HTR-8/SVneo (cell line): ENCODE data around the gene PTEN.

Experiments
- DNase-seq: peaks from one replicate; pipeline ENCODE4 v3.0.0; 2011; ENCODE audit warnings: low spot score, mixed read lengths; ENCODE audit not compliant: insufficient read length
- FAIRE-seq: peaks from 2 replicates; lab custom pipeline; 2011; peaks lifted over from hg19 to GRCh38; lab: Jason Lieb, UNC

PTEN gene

GRCh38 chr10:87913156-87913921, 49.9 kb downstream of the PTEN start:
- DNase-seq (no peak), FAIRE-seq (no peak)

GRCh38 chr10:87915406-87915805, 52.0 kb downstream of the PTEN start:
- no peak for DNase-seq
- no peak for FAIRE-seq

GRCh38 chr10:87915989-87916388, 52.6 kb downstream of the PTEN start:
- DNase-seq, result no peak
- FAIRE-seq, result no peak

- DNase-seq, result no peak
These were observed 53.1 kb downstream of the PTEN start for GRCh38 chr10:87916515-87916914.

GRCh38 chr10:87918254-87918859, 54.9 kb downstream of the PTEN start:
- FAIRE-seq, result no peak
- DNase-seq, result no peak

More at GRCh38 chr10:87916515-87916914, 53.1 kb downstream of the PTEN start:
- no peak for FAIRE-seq

GRCh38 chr10:87920538-87920937, 57.1 kb downstream of the PTEN start:
- no peak for DNase-seq
- no peak for FAIRE-seq

GRCh38 chr10:87921931-87922688, 58.7 kb downstream of the PTEN start:
- DNase-seq (no peak), FAIRE-seq (no peak)

- DNase-seq (no peak), FAIRE-seq (no peak)
These were observed 59.8 kb downstream of the PTEN start for GRCh38 chr10:87923233-87923632.

- FAIRE-seq, result peak; percentile 66
- DNase-seq, result peak; percentile 12
These were observed 62.1 kb downstream of the PTEN start for GRCh38 chr10:87925570-87925969.

GRCh38 chr10:87927091-87927490, 63.7 kb downstream of the PTEN start:
- DNase-seq (no peak), FAIRE-seq (no peak)

GRCh38 chr10:87928996-87929395, 65.6 kb downstream of the PTEN start:
- FAIRE-seq (no peak), DNase-seq (no peak)

- FAIRE-seq (no peak), DNase-seq (no peak)
These were observed 66.7 kb downstream of the PTEN start for GRCh38 chr10:87930141-87930540.

GRCh38 chr10:87930934-87931835, 67.8 kb downstream of the PTEN start:
- DNase-seq (no peak), FAIRE-seq (no peak)

- peak; percentile 36 for FAIRE-seq
These were observed 68.4 kb downstream of the PTEN start for GRCh38 chr10:87931836-87932230.

GRCh38 chr10:87935290-87936141, 72.1 kb downstream of the PTEN start:
- no peak for DNase-seq
- no peak for FAIRE-seq

More at GRCh38 chr10:87931836-87932230, 68.4 kb downstream of the PTEN start:
- DNase-seq, result peak; percentile 25

- DNase-seq, result no peak
- FAIRE-seq, result no peak
These were observed 76.8 kb downstream of the PTEN start for GRCh38 chr10:87940210-87940609.

- FAIRE-seq, result no peak
- DNase-seq, result no peak
These were observed 79.6 kb downstream of the PTEN start for GRCh38 chr10:87942884-87943527.

- FAIRE-seq (no peak), DNase-seq (no peak)
These were observed 82.6 kb downstream of the PTEN start for GRCh38 chr10:87945984-87946383.

GRCh38 chr10:87952612-87953011, 89.2 kb downstream of the PTEN start:
- DNase-seq, result no peak
- FAIRE-seq, result no peak
